PC-9 (cell line): Measurements from ENCODE around the gene UBL4A.

ENCODE experiments used
- EZH2 ChIP-seq: fragments of 200-600 bp; sonication (generic); IDR thresholded peaks from 2 replicates; pipeline ENCODE4 v1.8.0; 2017; ENCODE audit warnings: antibody characterized with exemption, low read depth
- TF ChIP-seq, protein P1 (sequence below): fragments of 200-600 bp; sonication (generic); conservative IDR thresholded peaks from 2 replicates; pipeline ENCODE4 v1.6.1; 2017; ENCODE audit warnings: mixed run types, antibody characterized with exemption, mild to moderate bottlenecking, moderate library complexity

DNA sequence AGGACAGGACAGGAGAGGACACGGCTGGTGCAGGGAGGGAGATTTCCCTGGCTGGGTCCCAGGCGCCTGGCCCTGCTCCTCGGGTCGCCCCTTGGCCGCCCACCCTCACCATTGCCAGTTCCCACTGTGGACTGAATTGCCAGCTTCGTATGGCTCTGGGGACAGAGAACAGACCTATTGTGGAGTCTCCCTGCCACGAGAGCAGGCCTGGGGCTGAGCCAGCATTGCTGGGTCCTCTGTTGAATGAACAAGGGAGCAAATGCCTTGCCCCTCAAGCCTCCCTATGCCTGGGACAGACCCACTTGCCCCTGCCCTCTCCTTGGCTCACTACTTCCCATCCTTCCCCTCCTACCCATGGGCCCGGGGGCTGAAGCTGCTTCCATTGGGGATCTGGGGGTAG lies 24.0 kb downstream of the UBL4A start:
- TF ChIP-seq, protein P1, sequence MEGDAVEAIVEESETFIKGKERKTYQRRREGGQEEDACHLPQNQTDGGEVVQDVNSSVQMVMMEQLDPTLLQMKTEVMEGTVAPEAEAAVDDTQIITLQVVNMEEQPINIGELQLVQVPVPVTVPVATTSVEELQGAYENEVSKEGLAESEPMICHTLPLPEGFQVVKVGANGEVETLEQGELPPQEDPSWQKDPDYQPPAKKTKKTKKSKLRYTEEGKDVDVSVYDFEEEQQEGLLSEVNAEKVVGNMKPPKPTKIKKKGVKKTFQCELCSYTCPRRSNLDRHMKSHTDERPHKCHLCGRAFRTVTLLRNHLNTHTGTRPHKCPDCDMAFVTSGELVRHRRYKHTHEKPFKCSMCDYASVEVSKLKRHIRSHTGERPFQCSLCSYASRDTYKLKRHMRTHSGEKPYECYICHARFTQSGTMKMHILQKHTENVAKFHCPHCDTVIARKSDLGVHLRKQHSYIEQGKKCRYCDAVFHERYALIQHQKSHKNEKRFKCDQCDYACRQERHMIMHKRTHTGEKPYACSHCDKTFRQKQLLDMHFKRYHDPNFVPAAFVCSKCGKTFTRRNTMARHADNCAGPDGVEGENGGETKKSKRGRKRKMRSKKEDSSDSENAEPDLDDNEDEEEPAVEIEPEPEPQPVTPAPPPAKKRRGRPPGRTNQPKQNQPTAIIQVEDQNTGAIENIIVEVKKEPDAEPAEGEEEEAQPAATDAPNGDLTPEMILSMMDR = no peak
- TF ChIP-seq EZH2 = no peak
